Anterior cingulate cortex (tissue), 58 donors: ENCODE data around the gene CAMTA1.

Experiments
- DNase-seq, 58 donors: peaks; one replicate each; lab custom pipeline; 2025; lab: John Stamatoyannopoulos, UW

Gene CAMTA1

GRCh38 chr1:7578206-7578605, 793.0 kb downstream of the CAMTA1 start:
- DNase-seq = no peak

DNA sequence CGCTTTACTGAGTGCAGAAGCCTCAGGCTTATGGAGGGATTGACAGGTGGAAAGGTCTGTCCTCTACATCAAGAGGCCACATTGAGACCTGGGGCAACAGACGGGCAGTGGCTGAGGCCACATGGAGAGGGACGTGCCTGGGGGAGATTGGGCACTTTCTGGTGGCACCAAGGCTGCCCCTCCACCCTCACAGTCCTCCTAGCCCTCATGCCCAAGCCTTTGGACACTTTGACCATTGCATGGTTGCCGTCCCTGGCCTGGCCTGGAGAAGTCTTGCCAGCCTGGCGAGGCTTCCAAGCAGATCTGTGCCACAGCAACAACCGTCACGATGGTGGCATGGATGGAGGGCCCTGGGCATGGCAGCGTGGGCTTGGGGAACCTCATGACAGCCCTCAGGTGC, 793.8 kb downstream of the CAMTA1 start:
- DNase-seq = no peak

- DNase-seq = no peak
These were observed 794.9 kb downstream of the CAMTA1 start for GRCh38 chr1:7579831-7580804.

- no peak for DNase-seq
These were observed 795.9 kb downstream of the CAMTA1 start for GRCh38 chr1:7580923-7581753.

DNA sequence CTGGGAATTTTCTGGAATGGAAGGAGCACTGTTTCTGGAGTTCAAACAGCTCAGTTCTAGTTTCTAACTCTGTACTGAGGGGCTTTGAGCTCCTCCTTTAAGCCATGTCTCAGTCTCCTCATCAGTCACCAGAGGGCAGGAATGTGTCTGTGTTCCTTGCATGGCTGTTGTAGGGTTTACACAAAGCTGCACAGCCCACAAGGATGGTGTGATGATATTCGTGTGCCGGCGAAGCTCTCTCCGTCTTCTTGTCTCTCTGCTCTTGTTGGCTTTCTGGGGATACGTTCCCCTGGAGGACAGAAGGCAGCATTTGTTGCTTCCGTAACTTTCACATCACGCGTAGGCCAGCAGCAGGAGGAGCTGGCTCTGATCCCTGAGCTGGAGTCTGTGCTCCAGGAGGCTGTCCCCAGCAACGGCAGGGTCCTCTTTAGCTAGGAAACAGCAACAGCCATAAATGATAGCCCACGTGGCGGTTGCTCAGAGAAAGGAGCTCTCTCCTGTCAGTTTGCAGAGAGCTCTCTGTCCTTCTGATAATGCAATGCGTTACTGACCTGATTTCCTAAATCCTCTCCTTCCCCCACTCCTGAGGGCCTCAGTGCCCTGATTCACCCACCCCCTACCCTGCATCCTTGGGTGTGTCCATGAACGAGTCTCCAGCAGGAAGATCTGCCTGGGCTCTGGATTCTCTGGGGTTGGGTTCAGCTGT, 796.7 kb downstream of the CAMTA1 start:
- DNase-seq = peak in 33 of 58 donors; percentile 8 to 67 (median 24)

DNA sequence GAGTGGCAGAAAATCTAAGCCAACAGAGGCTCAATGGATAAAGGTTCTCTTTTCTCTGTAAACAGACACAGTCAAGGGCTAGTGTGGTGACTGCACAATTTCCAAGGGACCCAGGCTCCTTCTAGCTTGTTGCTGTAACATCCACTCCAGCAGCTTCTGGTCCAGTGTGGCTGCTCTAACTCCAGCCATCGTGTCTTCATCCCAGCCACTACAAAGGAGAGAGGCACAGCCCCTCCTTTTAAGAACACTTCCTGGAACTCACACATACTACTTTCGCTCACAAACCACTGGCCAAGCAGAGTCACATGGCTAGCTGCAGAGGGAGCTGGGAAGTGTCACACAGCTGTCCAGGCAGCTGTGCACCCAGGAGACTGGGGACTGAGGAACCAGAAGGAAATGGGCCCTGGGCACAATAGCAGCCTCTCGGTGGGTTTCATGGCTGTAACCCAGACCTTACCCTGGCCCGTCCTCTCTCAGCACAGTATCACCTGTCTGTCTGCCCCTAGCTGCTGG, 797.3 kb downstream of the CAMTA1 start:
- DNase-seq = no peak

- DNase-seq = no peak
These were observed 798.2 kb downstream of the CAMTA1 start for GRCh38 chr1:7583291-7584096.

- DNase-seq = no peak
These were observed 798.9 kb downstream of the CAMTA1 start for GRCh38 chr1:7584157-7584556.

GRCh38 chr1:7584643-7585042, 799.4 kb downstream of the CAMTA1 start:
- DNase-seq = no peak

- DNase-seq = no peak
These were observed 800.1 kb downstream of the CAMTA1 start for GRCh38 chr1:7585216-7585907.

DNA sequence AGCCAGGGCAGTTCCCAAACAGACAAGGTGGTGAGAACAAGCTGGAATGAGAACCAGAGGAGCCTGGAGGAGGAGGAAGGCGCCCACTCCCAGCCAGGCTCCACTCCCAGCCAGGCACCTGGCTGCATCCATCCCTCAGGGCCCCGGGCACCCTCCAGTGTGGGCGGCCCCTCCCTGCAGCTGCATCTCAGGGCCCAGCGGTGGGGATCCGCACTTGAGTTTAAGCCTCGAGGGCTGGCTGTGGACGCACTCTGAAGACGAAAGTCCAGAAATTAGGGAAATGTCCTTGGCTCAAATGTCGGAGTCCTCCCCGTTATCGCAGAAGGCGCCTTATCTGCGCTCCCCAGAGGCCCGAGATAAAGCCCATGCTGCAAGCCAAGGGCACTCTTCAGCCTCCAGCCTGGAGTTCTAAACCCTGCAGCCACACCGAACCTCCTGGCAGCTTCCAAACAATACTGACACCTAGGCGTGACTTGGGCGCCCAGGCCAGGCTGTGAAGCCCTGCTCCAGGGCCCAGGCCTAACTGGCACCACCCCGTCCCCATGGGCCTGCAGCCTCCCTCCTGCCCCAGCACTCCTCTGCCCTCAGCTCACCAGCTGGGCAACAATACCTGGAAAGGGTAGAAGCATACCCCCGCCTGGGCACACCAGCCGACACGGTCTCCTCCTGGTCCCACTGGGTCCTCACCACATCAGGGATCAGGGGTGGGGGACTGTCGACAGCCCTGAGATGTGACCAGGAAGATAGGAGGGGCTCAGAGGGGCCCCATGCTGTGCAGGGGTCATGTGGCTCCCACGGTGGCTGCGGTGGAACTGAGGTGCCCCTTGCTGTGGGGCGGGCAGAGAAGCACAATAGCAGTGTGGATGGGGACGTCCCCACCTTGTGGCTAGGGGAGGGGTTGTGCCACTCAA, 801.0 kb downstream of the CAMTA1 start:
- no peak for DNase-seq

DNA sequence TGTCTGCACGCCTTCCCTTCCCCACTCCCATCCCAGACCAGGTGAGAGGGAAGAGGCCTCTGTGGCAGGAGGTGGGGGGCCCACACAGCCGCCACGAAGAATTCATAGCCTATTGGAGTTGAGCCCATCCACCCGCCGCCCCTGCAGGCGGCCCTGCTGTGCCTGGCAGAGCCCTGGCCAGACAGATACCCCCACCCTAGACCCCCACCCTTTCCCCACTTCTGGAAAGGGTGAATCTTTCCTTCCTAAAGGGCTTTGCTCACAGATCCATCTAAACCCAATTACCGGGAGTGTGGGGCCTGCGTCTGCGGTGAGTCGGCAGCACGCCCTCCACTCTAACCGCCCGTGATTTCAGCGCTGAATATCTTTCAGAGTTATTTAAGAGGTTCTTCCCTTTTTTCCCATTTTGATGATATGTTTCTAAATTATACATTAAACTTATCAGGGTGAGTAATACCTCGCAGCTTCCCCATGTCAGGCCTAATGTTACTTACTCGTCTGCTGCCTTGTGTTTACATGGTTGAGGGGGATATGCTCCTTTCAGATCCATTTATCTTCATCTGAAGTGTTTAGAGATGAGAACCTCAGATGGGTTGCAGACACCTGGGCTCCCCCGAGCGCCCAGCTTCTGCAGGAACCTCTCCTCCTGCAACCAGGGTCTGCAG, 802.0 kb downstream of the CAMTA1 start:
- no peak for DNase-seq

- no peak for DNase-seq
These were observed 802.7 kb downstream of the CAMTA1 start for GRCh38 chr1:7587773-7588456.

DNA sequence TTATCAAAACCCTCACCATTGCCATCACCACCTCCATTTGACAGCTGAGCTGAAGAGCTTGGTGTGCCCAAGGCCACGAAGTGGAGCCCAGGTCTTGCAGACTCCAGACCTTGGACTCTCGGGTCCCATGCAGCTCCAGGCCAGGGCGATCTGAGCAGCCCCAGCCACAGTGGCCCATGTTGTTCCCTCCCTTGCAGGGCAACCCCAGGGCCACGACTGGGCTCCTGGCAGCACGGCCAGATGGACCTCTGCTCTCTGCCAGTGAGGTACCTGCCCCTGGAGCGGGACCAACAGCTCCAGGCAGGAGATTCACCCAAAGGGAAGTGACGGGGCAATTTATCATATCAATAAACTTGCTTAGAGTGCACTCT, 803.2 kb downstream of the CAMTA1 start:
- no peak for DNase-seq

DNA sequence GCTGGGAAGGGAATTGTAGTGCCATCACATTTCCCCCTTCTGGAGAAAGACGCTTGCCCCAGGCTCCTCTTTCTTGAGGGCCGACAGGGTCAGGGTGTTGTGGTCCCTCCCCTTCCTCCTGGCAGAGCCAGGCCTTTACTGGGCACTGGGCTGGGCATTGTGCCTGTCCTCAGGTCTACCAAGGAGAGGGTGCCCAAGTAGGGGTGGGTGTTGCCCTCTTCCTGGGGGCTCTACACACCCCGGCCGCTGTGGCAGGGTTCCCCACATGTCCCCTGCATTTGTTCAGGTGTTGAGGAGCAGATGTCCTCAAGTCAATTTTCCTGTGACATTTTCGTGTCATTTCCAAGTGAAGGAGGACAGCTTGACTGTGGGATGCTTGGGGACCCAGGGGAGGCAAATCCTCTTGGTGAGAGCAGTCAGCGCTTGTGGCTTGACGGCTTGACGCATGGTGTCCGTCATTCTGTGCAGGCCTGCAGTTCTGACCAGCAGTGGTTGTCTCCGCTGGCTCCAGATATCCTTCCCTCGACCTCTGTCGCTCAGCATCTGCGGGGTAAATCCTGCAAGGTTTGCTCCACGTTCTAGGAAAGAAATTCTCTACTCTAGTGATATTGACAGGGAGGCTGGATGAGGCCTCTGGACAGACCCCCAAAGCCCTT, 804.0 kb downstream of the CAMTA1 start:
- no peak for DNase-seq

DNA sequence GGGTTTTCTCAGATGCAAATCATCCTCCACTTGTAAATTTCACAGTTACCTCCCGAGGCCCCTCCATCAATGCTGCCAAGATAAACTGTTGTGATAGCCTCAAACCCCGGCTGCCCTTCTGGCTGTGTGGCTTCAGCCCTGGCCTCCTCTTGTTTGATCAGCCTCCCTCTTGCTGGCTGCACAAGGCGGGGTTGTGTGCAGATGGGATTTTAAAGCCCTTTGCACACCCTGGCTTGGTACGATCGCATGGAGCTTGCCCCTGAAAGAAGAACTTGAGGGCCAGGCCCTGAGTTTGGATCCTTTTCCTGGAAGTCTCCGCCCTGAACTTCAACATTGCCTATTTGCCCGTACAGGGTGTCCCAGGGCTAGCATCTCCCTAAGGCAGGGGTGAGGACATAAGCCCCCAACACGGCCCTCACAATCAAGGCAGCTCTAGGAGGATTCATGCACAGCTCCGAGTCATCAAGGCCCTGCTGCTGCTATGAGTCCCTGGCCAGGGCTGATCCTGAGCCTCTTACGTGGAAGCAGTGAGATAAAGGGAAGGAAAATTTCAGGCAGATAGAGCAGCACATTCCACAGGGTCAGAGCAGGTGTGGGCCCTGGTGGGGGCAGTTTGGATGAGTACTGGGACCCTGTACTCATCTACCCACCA, 804.6 kb downstream of the CAMTA1 start:
- DNase-seq = no peak
